Urothelium cell line (cell line): Measurements from ENCODE around the gene MAN2A2.
"Not testable (repeated sequence)": the region's sequence is repeated elsewhere in the genome, so short reads cannot be mapped to it uniquely, and the experiment has no call there.

Experiments used
- DNase-seq: peaks from one replicate; pipeline ENCODE4 v3.0.0; 2011; ENCODE audit warnings: low spot score, mixed read lengths
- FAIRE-seq: peaks from 2 replicates; lab custom pipeline; 2011; peaks lifted over from hg19 to GRCh38; lab: Jason Lieb, UNC

MAN2A2 gene

DNA sequence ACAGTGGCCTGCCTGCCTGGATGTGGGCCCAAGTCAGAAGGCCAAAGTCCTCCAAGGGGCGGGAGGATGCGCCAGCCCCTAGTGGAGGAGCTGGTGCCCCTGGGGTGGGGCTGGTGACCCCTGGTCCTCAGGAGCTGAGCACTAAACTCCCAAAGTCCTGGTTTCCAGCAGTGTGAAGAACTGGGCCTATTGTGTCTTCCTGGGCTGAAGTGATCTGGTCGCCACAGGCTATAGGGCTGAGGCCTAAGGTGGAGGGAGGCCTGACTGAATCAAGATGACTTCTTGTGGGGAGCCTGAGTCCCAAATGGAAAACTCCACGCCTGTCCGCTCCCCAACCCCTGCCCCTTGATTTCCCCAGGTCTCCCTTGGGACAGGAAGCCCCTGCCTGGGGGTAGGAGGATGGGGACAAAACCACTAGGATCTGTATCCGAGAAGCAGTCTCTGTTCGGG is 19.6 kb upstream of the MAN2A2 start:
- DNase-seq: no peak
- FAIRE-seq: no peak

DNA sequence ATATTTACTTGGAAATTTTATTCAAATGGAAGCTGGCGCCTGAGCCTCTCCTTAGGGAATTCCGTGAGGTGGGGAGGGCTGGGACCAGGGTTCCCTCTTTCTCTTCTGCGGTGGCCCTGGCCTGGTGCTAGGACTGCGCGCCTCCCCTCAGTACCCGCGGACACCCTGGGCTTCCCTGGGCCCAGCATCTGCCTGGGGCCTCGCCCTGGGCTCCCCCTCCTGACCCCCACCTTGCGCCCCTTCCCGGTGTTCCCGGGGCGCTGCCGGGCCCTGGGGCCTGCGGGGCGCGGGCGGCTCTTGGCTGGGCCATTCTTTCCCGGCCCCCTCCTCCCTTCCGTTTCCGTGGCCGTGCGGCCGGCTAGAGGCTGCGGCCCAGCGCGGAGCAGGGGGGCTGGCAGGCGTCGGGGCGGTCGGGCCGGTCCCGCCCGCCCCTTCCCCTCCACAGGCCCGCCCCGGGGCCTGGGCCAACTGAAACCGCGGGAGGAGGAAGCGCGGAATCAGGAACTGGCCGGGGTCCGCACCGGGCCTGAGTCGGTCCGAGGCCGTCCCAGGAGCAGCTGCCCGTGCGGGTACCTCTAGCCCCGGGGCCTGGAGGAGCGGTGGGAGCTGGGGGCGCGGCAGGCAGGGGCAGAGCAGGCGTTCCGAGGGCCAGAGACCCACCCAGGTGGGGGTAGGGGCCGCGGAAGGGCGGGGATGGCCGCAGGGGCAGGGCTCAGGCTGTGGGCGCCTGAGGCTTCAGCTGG is 19.0 kb upstream of the MAN2A2 start, which contains the start of gene FES:
Gene FES (plus strand): TSS at position 529 of the 743 bp plus-strand sequence. CDS start 542 bp downstream, outside the sequence.
- DNase-seq: no peak
- no peak for FAIRE-seq

DNA sequence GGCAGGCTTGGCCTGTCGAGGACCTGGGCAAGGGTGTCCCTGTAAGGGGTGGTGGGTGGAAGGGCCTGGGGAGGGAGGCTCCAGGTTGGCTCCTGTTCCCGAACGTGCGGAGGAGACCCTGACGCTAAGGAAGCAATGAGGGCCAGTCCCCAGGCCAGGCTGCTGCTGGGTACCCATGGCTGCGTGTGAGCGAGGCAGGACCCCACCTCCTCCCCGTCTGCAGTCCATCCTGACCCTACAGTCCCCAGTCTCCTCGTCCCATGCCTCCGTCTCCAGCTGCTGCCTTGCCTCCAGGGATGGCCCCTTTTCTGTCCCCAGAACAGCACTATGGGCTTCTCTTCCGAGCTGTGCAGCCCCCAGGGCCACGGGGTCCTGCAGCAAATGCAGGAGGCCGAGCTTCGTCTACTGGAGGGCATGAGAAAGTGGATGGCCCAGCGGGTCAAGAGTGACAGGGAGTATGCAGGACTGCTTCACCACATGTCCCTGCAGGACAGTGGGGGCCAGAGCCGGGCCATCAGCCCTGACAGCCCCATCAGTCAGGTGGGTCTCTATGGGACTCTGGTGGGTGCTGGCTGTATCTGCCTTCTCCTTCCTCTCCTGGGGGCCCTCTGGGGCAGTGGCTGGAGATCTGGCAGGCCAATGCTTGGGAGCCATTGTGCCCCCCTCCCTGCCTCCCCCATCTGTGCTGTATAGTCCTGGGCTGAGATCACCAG is 18.2 kb upstream of the MAN2A2 start:
- FAIRE-seq: no peak
- DNase-seq: no peak

DNA sequence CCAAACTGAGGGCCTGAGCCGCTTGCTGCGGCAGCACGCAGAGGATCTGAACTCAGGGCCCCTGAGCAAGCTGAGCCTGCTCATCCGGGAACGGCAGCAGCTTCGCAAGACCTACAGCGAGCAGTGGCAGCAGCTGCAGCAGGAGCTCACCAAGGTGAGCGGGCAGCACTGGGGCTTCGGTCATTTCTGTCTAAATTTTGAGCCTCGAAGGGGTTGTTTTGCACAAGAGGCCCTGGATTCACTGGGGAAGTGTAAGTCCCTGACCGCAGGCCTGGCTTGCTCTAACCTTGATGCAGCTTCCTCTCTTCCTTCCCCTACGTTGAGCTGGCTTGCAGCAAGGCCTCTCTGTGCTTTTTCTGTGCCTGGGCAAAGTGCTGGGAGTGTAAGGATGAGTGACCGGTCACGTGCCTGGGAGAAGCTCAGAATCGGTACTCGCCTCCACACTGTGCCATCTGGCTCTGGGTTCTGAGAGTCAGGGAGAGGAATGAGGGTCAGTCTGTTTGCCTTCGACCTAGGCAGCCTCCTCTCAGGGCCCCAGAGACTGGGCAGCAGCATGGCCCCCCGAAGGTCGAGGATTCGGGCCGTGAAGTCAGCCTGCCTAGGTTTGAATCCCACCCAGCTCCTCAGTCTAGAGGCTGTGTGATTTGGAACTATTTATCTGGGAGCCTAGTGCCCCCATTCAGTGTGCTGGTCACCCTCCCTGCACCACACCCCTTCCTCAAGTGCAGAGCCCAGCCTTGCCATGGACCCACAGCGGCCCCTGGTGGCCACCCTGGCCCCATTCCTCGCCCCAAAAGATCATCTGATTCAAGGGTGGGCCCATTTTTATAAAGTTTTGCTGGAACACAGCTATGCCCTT is 17.4 kb upstream of the MAN2A2 start:
- peak; percentile 46 for FAIRE-seq

DNA sequence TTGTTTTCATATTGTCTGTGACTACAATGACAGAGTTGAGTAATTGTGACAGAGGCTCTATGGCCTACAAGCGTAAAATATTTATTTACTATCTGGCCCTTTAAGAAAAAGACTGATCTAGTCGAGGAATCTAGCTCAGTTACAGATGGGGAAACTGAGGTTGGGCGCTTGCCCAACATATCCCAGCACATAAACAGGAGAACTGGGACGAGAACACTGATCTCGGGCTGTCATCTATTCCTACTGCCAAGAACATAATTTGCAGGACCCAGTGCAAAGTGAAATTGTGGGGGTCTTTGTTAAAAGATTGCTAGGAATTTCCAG is 16.8 kb upstream of the MAN2A2 start:
- DNase-seq (no peak), FAIRE-seq (no peak)

More for the DNA sequence above, 17.4 kb upstream of the MAN2A2 start:
- peak; percentile 70 for DNase-seq

DNA sequence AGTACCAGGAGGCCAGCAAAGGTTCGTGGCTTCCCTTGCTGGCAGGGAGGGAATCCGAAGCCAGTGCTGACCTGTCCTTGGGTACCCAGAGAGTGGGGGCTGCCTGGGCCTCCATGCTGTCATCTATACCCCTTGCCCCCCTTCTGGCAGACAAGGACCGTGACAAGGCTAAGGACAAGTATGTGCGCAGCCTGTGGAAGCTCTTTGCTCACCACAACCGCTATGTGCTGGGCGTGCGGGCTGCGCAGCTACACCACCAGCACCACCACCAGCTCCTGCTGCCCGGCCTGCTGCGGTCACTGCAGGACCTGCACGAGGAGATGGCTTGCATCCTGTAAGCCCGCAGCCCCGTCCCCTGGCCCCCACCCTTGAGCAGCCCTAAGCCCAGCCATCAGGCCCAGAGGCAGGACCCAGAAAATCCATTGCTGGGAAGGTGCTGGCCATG is 16.0 kb upstream of the MAN2A2 start:
- FAIRE-seq (no peak), DNase-seq (no peak)

DNA sequence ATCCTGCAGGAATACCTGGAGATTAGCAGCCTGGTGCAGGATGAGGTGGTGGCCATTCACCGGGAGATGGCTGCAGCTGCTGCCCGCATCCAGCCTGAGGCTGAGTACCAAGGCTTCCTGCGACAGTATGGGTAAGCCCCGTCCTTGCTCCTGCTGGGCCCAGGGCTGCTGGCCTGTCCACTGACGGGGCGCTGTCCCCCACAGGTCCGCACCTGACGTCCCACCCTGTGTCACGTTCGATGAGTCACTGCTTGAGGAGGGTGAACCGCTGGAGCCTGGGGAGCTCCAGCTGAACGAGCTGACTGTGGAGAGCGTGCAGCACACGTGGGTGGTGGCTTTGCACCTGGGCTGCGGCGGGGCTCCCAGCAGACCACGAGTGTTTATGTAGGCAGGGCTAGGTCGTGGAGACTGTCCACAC is 13.8 kb upstream of the MAN2A2 start:
- no peak for DNase-seq

DNA sequence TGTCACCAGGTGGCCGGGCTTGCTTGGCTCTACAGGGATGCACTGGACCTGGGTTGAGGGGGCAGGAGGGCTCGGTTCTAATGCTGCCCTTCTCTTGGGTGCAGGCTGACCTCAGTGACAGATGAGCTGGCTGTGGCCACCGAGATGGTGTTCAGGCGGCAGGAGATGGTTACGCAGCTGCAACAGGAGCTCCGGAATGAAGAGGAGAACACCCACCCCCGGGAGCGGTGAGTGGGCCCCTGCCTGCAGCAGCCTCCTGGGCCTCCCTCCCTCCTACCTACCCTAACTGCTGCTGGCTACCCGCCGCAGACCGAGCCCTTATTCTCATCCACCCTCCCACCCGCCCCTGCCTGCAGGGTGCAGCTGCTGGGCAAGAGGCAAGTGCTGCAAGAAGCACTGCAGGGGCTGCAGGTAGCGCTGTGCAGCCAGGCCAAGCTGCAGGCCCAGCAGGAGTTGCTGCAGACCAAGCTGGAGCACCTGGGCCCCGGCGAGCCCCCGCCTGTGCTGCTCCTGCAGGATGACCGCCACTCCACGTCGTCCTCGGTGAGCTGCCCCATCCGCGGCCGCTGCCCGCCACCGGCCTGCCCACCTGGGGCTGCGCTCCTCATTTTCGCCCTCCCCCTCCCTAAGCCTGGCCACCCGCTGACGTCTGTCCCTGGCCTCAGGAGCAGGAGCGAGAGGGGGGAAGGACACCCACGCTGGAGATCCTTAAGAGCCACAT is 13.2 kb upstream of the MAN2A2 start:
- DNase-seq (no peak), FAIRE-seq (no peak)

More for the DNA sequence above, 13.8 kb upstream of the MAN2A2 start:
- peak; percentile 20 for FAIRE-seq

DNA sequence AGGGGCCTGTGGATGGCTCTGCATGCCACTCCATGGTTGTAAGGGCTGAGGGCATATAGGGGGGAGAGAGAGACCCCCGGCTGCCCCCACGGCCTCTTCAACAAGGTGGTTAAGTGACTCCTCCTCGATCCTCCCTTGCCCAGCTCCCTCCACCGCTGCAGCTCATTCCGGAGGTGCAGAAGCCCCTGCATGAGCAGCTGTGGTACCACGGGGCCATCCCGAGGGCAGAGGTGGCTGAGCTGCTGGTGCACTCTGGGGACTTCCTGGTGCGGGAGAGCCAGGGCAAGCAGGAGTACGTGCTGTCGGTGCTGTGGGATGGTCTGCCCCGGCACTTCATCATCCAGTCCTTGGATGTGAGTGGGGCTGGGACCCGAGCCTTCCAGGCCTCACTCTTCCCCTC is 12.3 kb upstream of the MAN2A2 start:
- no peak for DNase-seq
- FAIRE-seq: no peak

DNA sequence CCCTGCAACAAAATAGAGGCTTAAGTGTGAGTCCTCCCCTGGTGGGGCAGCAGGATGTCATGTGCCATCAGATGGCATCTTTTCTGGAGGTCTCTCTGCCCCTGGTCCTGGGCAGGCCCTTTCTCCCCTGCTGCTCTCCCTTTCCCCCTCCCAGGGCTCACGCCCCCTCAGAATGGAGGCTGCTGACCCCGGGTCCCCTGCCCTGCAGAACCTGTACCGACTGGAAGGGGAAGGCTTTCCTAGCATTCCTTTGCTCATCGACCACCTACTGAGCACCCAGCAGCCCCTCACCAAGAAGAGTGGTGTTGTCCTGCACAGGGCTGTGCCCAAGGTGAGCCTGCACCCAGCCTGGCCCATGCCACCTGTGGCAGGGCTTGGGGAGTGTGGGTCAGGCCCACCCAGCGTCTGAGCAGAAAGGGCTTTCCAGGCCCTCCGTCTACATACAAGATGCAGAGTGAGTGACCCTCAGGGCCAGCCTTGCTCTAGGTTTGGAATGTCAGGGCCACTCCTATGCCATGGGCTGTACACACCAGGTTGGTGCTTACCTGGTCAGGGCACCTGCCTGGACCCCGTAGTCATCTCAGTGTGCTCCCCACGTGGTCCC is 11.7 kb upstream of the MAN2A2 start:
- no peak for DNase-seq
- FAIRE-seq: no peak

DNA sequence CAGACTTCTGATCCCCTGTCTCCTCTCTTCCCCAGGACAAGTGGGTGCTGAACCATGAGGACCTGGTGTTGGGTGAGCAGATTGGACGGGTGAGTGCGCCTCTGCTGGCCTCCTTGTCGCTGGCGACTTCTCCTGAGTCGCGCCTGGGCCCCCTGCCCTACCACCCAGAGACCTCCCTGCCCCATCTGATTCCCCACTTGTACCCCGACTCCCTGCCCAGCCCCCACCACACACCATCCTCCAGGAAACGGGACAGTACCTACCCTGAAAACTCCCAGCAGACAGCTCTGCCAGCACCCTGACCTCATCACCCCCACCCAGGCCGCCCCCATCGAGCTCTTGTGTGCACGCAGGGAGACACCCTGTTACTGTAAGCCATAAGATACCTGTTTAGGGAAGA is 11.1 kb upstream of the MAN2A2 start:
- FAIRE-seq (no peak), DNase-seq (no peak)

DNA sequence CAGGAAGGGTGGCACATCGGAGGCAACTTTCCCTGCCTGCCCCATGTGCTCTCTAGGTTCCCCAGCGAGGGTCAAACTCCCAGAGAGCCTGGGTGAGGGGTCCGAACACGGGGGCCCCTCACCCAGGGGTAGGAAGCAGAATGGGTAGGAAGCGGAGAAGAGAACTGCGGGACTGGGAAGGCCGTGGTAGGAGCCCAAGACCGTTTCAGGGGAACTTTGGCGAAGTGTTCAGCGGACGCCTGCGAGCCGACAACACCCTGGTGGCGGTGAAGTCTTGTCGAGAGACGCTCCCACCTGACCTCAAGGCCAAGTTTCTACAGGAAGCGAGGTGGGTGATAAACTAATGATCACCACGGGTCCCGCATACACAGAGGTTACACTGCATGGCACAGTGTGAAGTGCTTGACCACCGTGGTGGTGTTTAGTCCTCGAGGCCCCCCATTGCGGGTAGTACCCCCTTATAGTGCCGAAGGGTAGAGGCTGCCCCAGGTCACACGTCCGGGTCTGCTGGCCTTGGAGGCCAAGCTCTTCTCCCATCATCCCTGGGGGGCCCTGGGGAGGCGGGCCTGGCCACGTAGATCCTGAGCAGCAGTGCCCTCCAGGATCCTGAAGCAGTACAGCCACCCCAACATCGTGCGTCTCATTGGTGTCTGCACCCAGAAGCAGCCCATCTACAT is 10.5 kb upstream of the MAN2A2 start:
- FAIRE-seq: no peak

DNA sequence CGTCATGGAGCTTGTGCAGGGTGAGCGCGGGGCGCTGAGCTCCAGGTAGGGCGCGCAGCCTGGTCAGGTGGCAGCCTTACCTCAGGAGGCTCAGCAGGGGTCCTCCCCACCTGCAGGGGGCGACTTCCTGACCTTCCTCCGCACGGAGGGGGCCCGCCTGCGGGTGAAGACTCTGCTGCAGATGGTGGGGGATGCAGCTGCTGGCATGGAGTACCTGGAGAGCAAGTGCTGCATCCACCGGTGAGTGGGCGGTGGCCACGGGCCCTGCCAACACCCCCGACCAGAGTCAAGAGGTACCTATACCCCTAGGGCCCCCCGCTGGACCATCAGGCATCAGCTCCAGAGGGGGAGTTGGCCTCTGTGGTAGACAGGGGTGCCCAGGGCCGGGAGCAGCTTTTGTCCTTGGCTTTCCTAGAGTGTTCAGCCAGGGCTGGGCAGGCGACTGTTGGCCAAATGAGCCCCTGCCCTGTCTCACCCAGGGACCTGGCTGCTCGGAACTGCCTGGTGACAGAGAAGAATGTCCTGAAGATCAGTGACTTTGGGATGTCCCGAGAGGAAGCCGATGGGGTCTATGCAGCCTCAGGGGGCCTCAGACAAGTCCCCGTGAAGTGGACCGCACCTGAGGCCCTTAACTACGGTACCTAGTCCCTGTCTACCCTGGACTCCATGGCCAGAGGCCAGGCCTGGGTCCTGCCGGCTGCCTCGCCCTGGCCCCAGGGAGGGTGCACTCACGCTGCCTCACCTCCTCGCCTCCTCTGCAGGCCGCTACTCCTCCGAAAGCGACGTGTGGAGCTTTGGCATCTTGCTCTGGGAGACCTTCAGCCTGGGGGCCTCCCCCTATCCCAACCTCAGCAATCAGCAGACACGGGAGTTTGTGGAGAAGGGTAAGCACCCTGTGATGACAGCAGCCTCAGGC is 9.7 kb upstream of the MAN2A2 start:
- DNase-seq (peak; percentile 90), FAIRE-seq (no peak)

More for the DNA sequence above, 10.5 kb upstream of the MAN2A2 start:
- no peak for DNase-seq

DNA sequence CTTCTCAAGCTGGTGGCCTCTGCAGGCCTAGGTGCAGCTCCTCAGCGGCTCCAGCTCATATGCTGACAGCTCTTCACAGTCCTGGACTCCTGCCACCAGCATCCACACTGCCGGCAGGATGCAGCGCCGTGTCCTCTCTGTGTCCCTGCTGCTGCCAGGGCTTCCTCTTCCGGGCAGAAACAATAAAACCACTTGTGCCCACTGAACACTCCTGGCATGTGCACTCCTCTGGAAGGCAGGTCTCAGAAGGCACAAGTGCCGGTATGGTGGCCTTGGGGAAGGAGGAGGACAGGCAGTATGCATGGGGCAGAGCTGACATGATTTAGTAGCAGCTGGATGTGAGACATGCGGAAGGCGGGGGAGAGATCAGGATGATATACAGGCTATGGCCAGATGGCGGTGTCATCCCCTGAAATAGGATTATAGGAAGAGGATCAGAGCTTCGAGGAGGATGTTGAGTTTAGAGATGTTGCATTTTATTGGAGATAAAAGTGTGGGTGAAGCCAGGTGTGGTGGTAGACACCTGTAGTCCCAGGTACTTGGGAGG is 7.5 kb upstream of the MAN2A2 start:
- no peak for FAIRE-seq
- DNase-seq: no peak

DNA sequence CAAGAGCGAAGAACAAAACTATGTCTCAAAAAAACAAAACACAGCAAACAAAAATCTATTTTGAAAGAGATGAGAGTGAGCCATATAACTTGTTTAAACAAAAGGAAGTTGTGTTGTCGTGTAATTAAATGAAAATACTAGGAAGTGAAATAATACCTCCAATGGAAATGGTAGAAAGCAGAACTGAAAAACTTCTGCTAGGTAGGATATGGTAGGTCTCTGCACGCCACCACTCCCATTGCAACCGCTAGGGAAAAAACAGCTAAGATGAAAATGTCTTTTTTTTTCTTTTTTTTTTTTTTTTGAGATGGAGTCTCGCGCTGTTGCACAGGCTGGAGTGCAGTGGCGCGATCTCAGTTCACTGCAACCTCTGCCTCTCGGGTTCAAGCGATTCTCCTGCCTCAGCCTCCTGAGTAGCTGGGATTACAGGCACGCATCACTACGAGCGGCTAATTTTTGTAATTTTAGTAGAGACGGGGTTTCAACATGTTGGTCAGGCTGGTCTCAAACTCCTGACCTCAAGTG is 5.9 kb upstream of the MAN2A2 start:
- FAIRE-seq, DNase-seq: not testable (repeated sequence)

DNA sequence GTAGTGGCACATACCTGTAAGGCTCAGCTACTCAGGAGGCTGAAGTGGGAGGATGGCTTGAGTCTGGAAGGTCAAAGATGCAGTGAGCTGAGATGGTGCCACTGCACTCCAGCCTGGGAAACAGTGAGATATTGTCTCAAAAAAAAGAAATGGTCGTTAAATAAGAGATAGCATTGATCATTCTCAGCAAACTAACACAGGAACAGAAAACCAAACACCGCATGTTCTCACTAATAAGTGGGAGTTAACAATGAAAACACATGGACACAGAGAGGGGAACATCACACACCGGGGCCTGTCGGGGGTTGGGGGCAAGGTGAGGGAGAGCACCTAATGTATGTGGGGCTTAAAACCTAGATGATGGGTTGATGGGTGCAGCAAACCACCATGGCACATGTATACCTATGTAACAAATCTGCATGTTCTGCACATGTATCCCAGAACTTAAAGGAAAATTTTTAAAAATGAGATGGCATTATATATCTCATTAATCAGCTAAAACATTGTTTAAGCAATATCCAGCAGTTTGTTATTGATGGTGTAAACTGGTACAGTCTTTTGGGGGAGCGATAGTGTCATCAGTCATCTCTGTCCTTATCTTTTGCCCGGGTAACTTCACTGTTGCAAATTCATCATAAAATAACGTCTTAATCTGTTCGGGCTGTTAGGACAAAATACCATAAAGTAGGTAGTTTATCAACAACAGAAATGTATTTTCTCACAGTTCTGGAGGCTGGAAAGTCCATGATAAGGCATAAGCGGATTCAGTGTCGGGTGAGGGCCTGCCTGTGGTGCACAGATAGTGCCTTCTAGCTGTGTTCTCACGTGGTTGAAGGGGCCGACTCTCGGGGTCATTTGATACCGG is 1.7 kb upstream of the MAN2A2 start:
- no peak for DNase-seq
- FAIRE-seq: no peak
